Neural cell (in vitro differentiated cells): ENCODE data around the gene NBPF3. TPM values are rescaled to one million over a fixed set of nuclear protein-coding genes. Genes with fewer than 3 reads are reported as not detected.

Experiments used
- H2AFZ ChIP-seq: fragments of 200-600, 300-800 bp; sonication (generic), shearing (Covaris generic); 2 replicates; pipeline ENCODE4 v1.6.0; 2014; ENCODE audit warnings: low read depth, mild to moderate bottlenecking, antibody characterized with exemption, low read length, moderate library complexity
- H3F3A ChIP-seq: fragments of 200-600 bp; shearing (Covaris generic); 2 replicates; pipeline ENCODE4 v1.6.1; 2016; ENCODE audit warnings: mild to moderate bottlenecking, moderate library complexity, mixed read lengths, antibody characterized with exemption, low read length; ENCODE audit not compliant: insufficient read depth, poor library complexity, severe bottlenecking
- H3K27ac ChIP-seq: fragments of 200-600, 300-800 bp; sonication (generic), shearing (Covaris generic); 2 replicates; pipeline ENCODE4 v1.5.1; 2014; ENCODE audit warnings: mild to moderate bottlenecking, low read length, moderate library complexity
- H3K27me3 ChIP-seq: fragments of 300-800, 200-600 bp; sonication (generic), shearing (Covaris generic); 2 replicates; pipeline ENCODE4 v1.6.0; 2014; ENCODE audit warnings: mild to moderate bottlenecking, low read depth, low read length, moderate library complexity; ENCODE audit not compliant: insufficient read depth
- H3K36me3 ChIP-seq: fragments of 300-800, 200-600 bp; sonication (generic), shearing (Covaris generic); 2 replicates; pipeline ENCODE4 v1.5.1; 2014; ENCODE audit warnings: mild to moderate bottlenecking, antibody characterized with exemption, low read length, moderate library complexity; ENCODE audit not compliant: insufficient read depth
- H3K4me2 ChIP-seq: fragments of 300-800, 200-600 bp; sonication (generic), shearing (Covaris generic); 2 replicates; pipeline ENCODE4 v1.6.0; 2014; ENCODE audit warnings: mild to moderate bottlenecking, low read length
- H3K4me3 ChIP-seq: fragments of 300-800, 200-600 bp; sonication (generic), shearing (Covaris generic); 2 replicates; pipeline ENCODE4 v1.5.1; 2014; ENCODE audit warnings: mild to moderate bottlenecking, low read length, moderate library complexity
- H3K79me2 ChIP-seq: fragments of 200-600 bp; shearing (Covaris generic); replicated peaks from 2 replicates; pipeline ENCODE4 v1.6.0; 2014; ENCODE audit warnings: mild to moderate bottlenecking, low read length, moderate library complexity; ENCODE audit not compliant: insufficient read depth
- H3K9ac ChIP-seq: fragments of 300-800, 200-600 bp; sonication (generic), shearing (Covaris generic); 2 replicates; pipeline ENCODE4 v1.6.1; 2016; ENCODE audit warnings: mild to moderate bottlenecking, low read length, mixed read lengths
- H3K9me2 ChIP-seq: fragments of 200-600 bp; shearing (Covaris generic); 2 replicates; pipeline ENCODE4 v1.6.1; 2016; ENCODE audit warnings: mild to moderate bottlenecking, low read length, mixed read lengths; ENCODE audit not compliant: insufficient read depth
- H3K9me3 ChIP-seq: fragments of 200-600, 300-800 bp; sonication (generic), shearing (Covaris generic); 2 replicates; pipeline ENCODE4 v1.6.1; 2016; ENCODE audit warnings: mild to moderate bottlenecking, mixed run types, low read length, moderate library complexity, mixed read lengths
- H4K20me1 ChIP-seq: fragments of 200-600 bp; shearing (Covaris generic); 2 replicates; pipeline ENCODE4 v1.6.1; 2016; ENCODE audit warnings: mild to moderate bottlenecking, mixed run types; ENCODE audit not compliant: insufficient read depth
- EP300 ChIP-seq: fragments of 450-650 bp; conservative IDR thresholded peaks from 2 replicates; pipeline ENCODE4 v1.6.1; 2014; ENCODE audit warnings: antibody characterized with exemption, mild to moderate bottlenecking, moderate library complexity; ENCODE audit not compliant: poor library complexity, severe bottlenecking
- EZH2 ChIP-seq: fragments of 200-600, 300-800 bp; shearing (Covaris generic), sonication (generic); IDR thresholded peaks from 2 replicates; pipeline ENCODE4 v1.6.1; 2014; ENCODE audit warnings: antibody characterized with exemption, low read length, borderline replicate concordance, mild to moderate bottlenecking; ENCODE audit not compliant: insufficient read depth, poor library complexity, severe bottlenecking
- MXI1 ChIP-seq: fragments of 450-650 bp; conservative IDR thresholded peaks from 2 replicates; pipeline ENCODE4 v1.6.1; 2014; ENCODE audit warnings: antibody characterized with exemption, mild to moderate bottlenecking; ENCODE audit not compliant: poor library complexity, severe bottlenecking
- POLR2AphosphoS5 ChIP-seq: IDR thresholded peaks from 2 replicates; pipeline ENCODE4 v1.6.1; 2012
- RAD21 ChIP-seq: fragments of 450-650 bp; conservative IDR thresholded peaks from 2 replicates; pipeline ENCODE4 v1.6.1; 2014; ENCODE audit warnings: antibody characterized with exemption, mild to moderate bottlenecking, moderate library complexity
- SMC3 ChIP-seq: fragments of 450-650 bp; conservative IDR thresholded peaks from 2 replicates; pipeline ENCODE4 v1.6.1; 2014; ENCODE audit warnings: antibody characterized with exemption, mild to moderate bottlenecking, moderate library complexity; ENCODE audit not compliant: poor library complexity
- TAF1 ChIP-seq: IDR thresholded peaks from 2 replicates; pipeline ENCODE4 v1.6.1; 2012; ENCODE audit warnings: low read depth
- polyA plus RNA-seq: library from polyadenylated mRNA; depleted of rRNA; stranded (reverse); fragments of >200 nt; gene quantifications from 2 replicates; pipeline ENCODE4 v1.2.3, GENCODE V29; 2014
- TF ChIP-seq, protein P1 (sequence below): fragments of 450-650 bp; IDR thresholded peaks from 2 replicates; pipeline ENCODE4 v1.5.1; 2014; ENCODE audit warnings: antibody characterized with exemption, mild to moderate bottlenecking, moderate library complexity; ENCODE audit not compliant: poor library complexity, severe bottlenecking
- TF ChIP-seq, protein P2 (sequence below): IDR thresholded peaks from 2 replicates; pipeline ENCODE4 v1.6.1; 2012; ENCODE audit warnings: borderline replicate concordance

The NBPF3 gene
- polyA plus RNA-seq, 1 donor from 2014 or later: 14.4 TPM

DNA sequence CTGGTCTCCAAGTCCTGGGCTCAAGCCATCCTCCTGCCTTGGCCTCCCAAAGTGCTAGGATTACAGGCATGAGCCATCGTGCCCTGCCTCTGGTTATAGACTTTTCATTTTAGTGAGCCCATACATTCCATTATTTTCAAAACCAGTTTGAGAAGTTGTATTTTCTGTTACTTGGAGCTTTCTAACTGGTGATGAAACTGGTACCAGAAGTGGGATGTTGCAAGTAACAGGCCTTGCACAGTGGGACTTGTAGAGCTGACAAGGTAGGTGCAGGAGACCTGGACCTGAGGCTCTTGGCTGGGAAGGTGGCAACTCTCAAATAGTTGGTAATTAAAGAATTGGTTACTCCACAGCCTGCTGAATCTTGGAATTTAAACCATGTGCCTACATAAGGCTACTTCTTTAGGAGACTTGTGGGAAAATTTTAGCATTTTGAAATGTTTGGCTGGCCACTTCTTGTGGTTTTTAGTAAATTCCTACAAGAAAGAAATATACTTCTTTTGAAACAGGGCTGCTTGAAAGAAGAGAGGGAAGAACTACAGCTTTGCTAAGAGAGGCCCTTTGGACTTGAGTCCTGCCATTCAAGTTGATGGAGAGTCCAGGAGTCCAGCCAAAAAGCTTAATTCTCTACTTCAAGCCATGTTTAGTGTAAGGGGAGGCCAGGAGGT lies 59.5 kb downstream of the NBPF3 start:
- Histone ChIP-seq H3K36me3 (no peaks in the 10 kb centered on the region), H3K27me3 (no peaks in the 10 kb centered on the region), H3K9ac (no peak overlapping the region), H3F3A (no peaks in the 10 kb centered on the region), H3K27ac (no peak overlapping the region), H3K9me2 (no peaks in the 10 kb centered on the region), H3K9me3 (no peaks in the 10 kb centered on the region), H4K20me1 (no peaks in the 10 kb centered on the region), H2AFZ (no peak overlapping the region), H3K4me2 (no peak overlapping the region), H3K4me3 (no peak overlapping the region), H3K79me2 (no peaks in the 10 kb centered on the region)
- TF ChIP-seq, protein P1, sequence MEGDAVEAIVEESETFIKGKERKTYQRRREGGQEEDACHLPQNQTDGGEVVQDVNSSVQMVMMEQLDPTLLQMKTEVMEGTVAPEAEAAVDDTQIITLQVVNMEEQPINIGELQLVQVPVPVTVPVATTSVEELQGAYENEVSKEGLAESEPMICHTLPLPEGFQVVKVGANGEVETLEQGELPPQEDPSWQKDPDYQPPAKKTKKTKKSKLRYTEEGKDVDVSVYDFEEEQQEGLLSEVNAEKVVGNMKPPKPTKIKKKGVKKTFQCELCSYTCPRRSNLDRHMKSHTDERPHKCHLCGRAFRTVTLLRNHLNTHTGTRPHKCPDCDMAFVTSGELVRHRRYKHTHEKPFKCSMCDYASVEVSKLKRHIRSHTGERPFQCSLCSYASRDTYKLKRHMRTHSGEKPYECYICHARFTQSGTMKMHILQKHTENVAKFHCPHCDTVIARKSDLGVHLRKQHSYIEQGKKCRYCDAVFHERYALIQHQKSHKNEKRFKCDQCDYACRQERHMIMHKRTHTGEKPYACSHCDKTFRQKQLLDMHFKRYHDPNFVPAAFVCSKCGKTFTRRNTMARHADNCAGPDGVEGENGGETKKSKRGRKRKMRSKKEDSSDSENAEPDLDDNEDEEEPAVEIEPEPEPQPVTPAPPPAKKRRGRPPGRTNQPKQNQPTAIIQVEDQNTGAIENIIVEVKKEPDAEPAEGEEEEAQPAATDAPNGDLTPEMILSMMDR: no peak
- TF ChIP-seq EZH2: no peak
- TF ChIP-seq, protein P2, sequence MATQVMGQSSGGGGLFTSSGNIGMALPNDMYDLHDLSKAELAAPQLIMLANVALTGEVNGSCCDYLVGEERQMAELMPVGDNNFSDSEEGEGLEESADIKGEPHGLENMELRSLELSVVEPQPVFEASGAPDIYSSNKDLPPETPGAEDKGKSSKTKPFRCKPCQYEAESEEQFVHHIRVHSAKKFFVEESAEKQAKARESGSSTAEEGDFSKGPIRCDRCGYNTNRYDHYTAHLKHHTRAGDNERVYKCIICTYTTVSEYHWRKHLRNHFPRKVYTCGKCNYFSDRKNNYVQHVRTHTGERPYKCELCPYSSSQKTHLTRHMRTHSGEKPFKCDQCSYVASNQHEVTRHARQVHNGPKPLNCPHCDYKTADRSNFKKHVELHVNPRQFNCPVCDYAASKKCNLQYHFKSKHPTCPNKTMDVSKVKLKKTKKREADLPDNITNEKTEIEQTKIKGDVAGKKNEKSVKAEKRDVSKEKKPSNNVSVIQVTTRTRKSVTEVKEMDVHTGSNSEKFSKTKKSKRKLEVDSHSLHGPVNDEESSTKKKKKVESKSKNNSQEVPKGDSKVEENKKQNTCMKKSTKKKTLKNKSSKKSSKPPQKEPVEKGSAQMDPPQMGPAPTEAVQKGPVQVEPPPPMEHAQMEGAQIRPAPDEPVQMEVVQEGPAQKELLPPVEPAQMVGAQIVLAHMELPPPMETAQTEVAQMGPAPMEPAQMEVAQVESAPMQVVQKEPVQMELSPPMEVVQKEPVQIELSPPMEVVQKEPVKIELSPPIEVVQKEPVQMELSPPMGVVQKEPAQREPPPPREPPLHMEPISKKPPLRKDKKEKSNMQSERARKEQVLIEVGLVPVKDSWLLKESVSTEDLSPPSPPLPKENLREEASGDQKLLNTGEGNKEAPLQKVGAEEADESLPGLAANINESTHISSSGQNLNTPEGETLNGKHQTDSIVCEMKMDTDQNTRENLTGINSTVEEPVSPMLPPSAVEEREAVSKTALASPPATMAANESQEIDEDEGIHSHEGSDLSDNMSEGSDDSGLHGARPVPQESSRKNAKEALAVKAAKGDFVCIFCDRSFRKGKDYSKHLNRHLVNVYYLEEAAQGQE: no peak
- no peak for TF ChIP-seq SMC3
- no peak for TF ChIP-seq POLR2AphosphoS5
- no peak for TF ChIP-seq TAF1
- no peak for TF ChIP-seq EP300
- TF ChIP-seq RAD21: no peak
- no peak for TF ChIP-seq MXI1

DNA sequence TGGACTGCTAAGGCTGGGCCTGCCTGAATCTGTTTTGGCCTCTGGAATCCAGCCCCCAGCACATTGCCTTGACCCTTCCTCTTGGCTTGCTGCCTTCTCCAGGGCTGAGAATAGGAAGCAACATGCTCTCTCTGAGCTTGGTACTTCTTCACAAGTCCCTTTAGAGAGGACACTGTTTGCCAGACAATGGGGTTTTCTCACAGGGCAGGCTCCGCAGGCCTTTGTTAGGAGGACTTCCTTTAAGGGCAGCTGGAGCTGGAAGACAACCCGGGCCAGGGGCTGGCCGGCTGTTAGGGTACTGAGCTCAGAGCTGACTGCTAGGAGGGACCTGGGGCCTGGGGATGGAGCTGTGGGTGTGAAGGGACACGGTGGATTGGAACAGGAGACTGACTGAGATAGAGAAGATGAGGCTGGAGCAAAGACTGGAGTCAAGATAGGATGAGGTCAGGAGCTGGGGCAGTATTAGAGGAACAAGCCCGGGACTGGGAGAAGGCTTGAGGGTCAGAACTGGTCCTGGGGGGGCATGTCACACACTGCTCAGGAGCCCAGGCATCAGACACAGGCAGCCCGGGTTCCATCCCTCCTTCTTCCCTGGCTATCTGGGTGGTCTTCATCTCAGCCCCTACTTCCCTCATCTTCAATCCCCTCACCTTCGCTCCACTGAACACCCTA lies 63.9 kb downstream of the NBPF3 start:
- Histone ChIP-seq H3F3A (no peaks in the 10 kb centered on the region), H2AFZ (no peak overlapping the region), H3K27me3 (peaks cover 9% of the 10 kb centered on the region), H3K9ac (no peak overlapping the region), H3K36me3 (no peaks in the 10 kb centered on the region), H3K9me3 (no peaks in the 10 kb centered on the region), H3K27ac (no peak overlapping the region), H3K79me2 (no peaks in the 10 kb centered on the region), H4K20me1 (no peaks in the 10 kb centered on the region), H3K4me3 (no peak overlapping the region), H3K9me2 (no peaks in the 10 kb centered on the region), H3K4me2 (no peak overlapping the region)
- no peak for TF ChIP-seq TAF1
- no peak for TF ChIP-seq POLR2AphosphoS5
- no peak for TF ChIP-seq MXI1
- no peak for TF ChIP-seq RAD21
- TF ChIP-seq, protein P1: no peak
- no peak for TF ChIP-seq SMC3
- TF ChIP-seq EP300: no peak
- TF ChIP-seq, protein P2: no peak
- TF ChIP-seq EZH2: no peak
